HepG2 (cell line): ENCODE results near the gene FGD3. TPM values are rescaled to one million over a fixed set of nuclear protein-coding genes. Genes with fewer than 3 reads are reported as not detected.

Source experiments
- ARNT2 ChIP-seq: sonication (generic); formaldehyde crosslinking; IDR thresholded peaks from 2 replicates; pipeline ENCODE4 v1.8.0; 2022; ENCODE audit warnings: mild to moderate bottlenecking, low read depth, missing genetic modification reagents, moderate library complexity
- ATM ChIP-seq: fragments of 450-650 bp; IDR thresholded peaks from 2 replicates; pipeline ENCODE4 v1.7.1; 2017; ENCODE audit warnings: mild to moderate bottlenecking, borderline replicate concordance
- CBX5 ChIP-seq: sonication (generic); formaldehyde crosslinking; IDR thresholded peaks from 2 replicates; pipeline ENCODE4 v1.4.0; 2020; ENCODE audit warnings: missing genetic modification reagents, borderline replicate concordance
- CHCHD3 ChIP-seq: sonication (generic); formaldehyde crosslinking; IDR thresholded peaks from 2 replicates; pipeline ENCODE4 v1.8.0; 2022; ENCODE audit warnings: mild to moderate bottlenecking, missing genetic modification reagents, moderate library complexity
- CTCF ChIP-seq: sonication (generic); formaldehyde crosslinking; IDR thresholded peaks from 2 replicates; pipeline ENCODE4 v1.5.0; 2020; ENCODE audit warnings: mild to moderate bottlenecking, missing genetic modification reagents, moderate library complexity
- GMEB2 ChIP-seq: IDR thresholded peaks from 2 replicates; pipeline ENCODE4 v1.6.1; 2016; ENCODE audit warnings: missing biosample characterization, missing genetic modification reagents, low read depth
- HOXD1 ChIP-seq: sonication (generic); formaldehyde crosslinking; IDR thresholded peaks from 2 replicates; pipeline ENCODE4 v1.5.0; 2020; ENCODE audit warnings: missing genetic modification reagents
- KLF11 ChIP-seq: IDR thresholded peaks from 2 replicates; pipeline ENCODE4 v1.6.1; 2016; ENCODE audit warnings: missing compliant biosample characterization
- MBD4 ChIP-seq: IDR thresholded peaks from 2 replicates; pipeline ENCODE4 v1.6.1; 2012; ENCODE audit warnings: low read length, inconsistent platforms, borderline replicate concordance
- MED1 ChIP-seq: sonication (generic); formaldehyde crosslinking; IDR thresholded peaks from 2 replicates; pipeline ENCODE4 v1.4.0; 2020; ENCODE audit warnings: missing genetic modification reagents
- NFE2 ChIP-seq: sonication (generic); formaldehyde crosslinking; IDR thresholded peaks from 2 replicates; pipeline ENCODE4 v1.4.0; 2020; ENCODE audit warnings: missing genetic modification reagents
- NR2C2 ChIP-seq: sonication (generic); formaldehyde crosslinking; IDR thresholded peaks from 2 replicates; pipeline ENCODE4 v1.4.0; 2020; ENCODE audit warnings: missing genetic modification reagents, mild to moderate bottlenecking, moderate library complexity, borderline replicate concordance
- NR2F2 ChIP-seq: IDR thresholded peaks from 2 replicates; pipeline ENCODE4 v1.6.1; 2012; ENCODE audit warnings: low read depth, inconsistent platforms, borderline replicate concordance
- NR2F6 ChIP-seq, 2 experiments: IDR thresholded peaks; 2 replicates each; pipeline ENCODE4 v1.6.1; 2016; ENCODE audit warnings: antibody characterized with exemption in 1 of 2, mild to moderate bottlenecking in 1 of 2
- SKIL ChIP-seq: sonication (generic); formaldehyde crosslinking; IDR thresholded peaks from 2 replicates; pipeline ENCODE4 v1.8.0; 2022; ENCODE audit warnings: missing genetic modification reagents, mild to moderate bottlenecking, moderate library complexity, borderline replicate concordance
- SMC3 ChIP-seq: IDR thresholded peaks from 2 replicates; pipeline ENCODE4 v1.6.1; 2011; ENCODE audit warnings: low read length, improper control_type of control experiment
- SNAPC5 ChIP-seq: sonication (generic); formaldehyde crosslinking; IDR thresholded peaks from 2 replicates; pipeline ENCODE4 v1.8.1; 2023; ENCODE audit warnings: mild to moderate bottlenecking, missing genetic modification reagents, borderline replicate concordance
- ZFX ChIP-seq: sonication (generic); formaldehyde crosslinking; IDR thresholded peaks from 2 replicates; pipeline ENCODE4 v1.4.0; 2020; ENCODE audit warnings: mild to moderate bottlenecking, low read depth, missing genetic modification reagents, moderate library complexity
- ZMYM3 ChIP-seq: sonication (generic); formaldehyde crosslinking; IDR thresholded peaks from 2 replicates; pipeline ENCODE4 v1.5.1; 2020; ENCODE audit warnings: mild to moderate bottlenecking, missing genetic modification reagents
- ZNF530 ChIP-seq: sonication (generic); formaldehyde crosslinking; IDR thresholded peaks from 2 replicates; pipeline ENCODE4 v1.5.0; 2020; ENCODE audit warnings: low read depth, mild to moderate bottlenecking, missing genetic modification reagents
- ZNF609 ChIP-seq: sonication (generic); formaldehyde crosslinking; IDR thresholded peaks from 2 replicates; pipeline ENCODE4 v1.4.0; 2020; ENCODE audit warnings: mild to moderate bottlenecking, missing genetic modification reagents, borderline replicate concordance
- polyA plus RNA-seq, 8 experiments: library from polyadenylated mRNA; depleted of rRNA in 3 of 8; stranded (reverse) in 7 of 8; unstranded in 1 of 8; fragments of >200 nt; fragmentation: Illumina TruSeq in 4 of 8; extraction: Trizol in 4 of 8; gene quantifications; 2 replicates each; pipeline versions ENCODE4 v1.2.1 to v1.2.3, GENCODE V29; 2011 to 2016; ENCODE audit warnings: low read depth in 4 of 8, missing spikeins in 1 of 8, mixed read lengths in 1 of 8; ENCODE audit not compliant: insufficient read depth in 1 of 8
- total RNA-seq, 5 experiments: library from RNA; depleted of rRNA; stranded (reverse); fragments of >200 nt; fragmentation: Illumina TruSeq; extraction: Trizol; gene quantifications; 2 replicates each; pipeline ENCODE4 v1.2.3, GENCODE V29; 2016; ENCODE audit warnings: low read depth in 1 of 5

Gene FGD3
- total and polyA plus RNA-seq, 2 of the 13 experiments (the other 11 are each of a cell fraction or from before 2014, with no cell fraction given) = 0.53 to 1.1 TPM

GRCh38 chr9:93032545-93032944, 85.2 kb downstream of the FGD3 start (continued):
- TF ChIP-seq CTCF (CRISPR knock-in tag) (0 out of 2 replicates have a peak, but pooled peaks have one; percentile 17), NR2F6 (IDR thresholded peaks at IDR 0.05) (peak; percentile 58), NR2F6 (CRISPR knock-in tag; IDR thresholded peaks at IDR 0.05) (peak; percentile 71), ATM (no peak), ARNT2 (CRISPR knock-in tag) (no peak), KLF11 (CRISPR knock-in tag) (no peak), SNAPC5 (CRISPR knock-in tag) (no peak), HOXD1 (no peak), ZNF530 (no peak), NFE2 (CRISPR knock-in tag) (no peak), ZMYM3 (CRISPR knock-in tag) (no peak), MED1 (CRISPR knock-in tag) (no peak), ZFX (CRISPR knock-in tag) (no peak), SMC3 (no peak), NR2F2 (0 out of 2 replicates have a peak, but pooled peaks have one; percentile 40), ZNF609 (CRISPR knock-in tag) (no peak), GMEB2 (CRISPR knock-in tag) (no peak), MBD4 (no peak), CHCHD3 (CRISPR knock-in tag) (no peak), NR2C2 (CRISPR knock-in tag) (peak; percentile 44; the same call in 1 of the 2 replicates), SKIL (CRISPR knock-in tag) (0 out of 2 replicates have a peak, but pooled peaks have one; percentile 22), CBX5 (CRISPR knock-in tag) (no peak)
